ENCODE data around the gene PCED1B. TPM values are rescaled to one million over a fixed set of nuclear protein-coding genes. Genes with fewer than 3 reads are reported as not detected.

PCED1B gene
- total RNA-seq, 2 donors from 2014 or later: 0.87 to 46.9 TPM

DNA sequence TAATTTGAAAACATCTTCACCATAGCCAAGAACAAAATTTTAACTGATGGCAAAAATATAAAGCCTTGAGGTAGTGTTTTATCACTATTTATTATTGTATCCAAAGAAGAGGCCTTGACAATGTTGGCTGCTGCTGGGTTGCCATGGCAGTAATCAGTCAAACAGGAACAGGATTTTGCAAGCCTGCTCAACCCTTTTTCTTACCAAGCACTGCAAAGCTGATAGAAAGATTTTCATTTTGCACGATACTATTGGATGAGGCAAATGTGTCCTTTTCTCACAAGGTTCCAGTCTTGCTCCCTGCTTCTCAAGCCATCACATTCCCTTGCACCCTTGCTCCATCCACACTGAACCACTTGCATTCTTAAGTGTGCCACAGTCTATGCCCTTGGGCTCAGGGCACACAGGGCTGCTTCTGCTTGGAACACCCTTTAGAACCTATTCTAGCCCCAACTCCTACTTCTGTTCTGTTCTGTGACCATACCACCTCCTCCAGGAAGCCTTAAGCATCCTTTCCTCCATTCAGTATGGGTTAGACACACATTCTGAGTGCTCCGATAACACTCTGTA lies 76.8 kb downstream of the PCED1B start:
- Histone ChIP-seq H3K4me1 (replicated peaks) (no peaks in the 10 kb centered on the region), H3K27me3 (replicated peaks; ENCODE audit: insufficient read depth) (no peaks in the 10 kb centered on the region), H3K4me3 (no peak overlapping the region), H3K9me3 (no peaks in the 10 kb centered on the region), H3K36me3 (no peaks in the 10 kb centered on the region), H3K27ac (no peak overlapping the region)
- TF ChIP-seq POLR2AphosphoS5 (IDR thresholded peaks at IDR 0.05) (no peak), POLR2A (IDR thresholded peaks at IDR 0.05) (no peak)
- TF ChIP-seq, protein P1, sequence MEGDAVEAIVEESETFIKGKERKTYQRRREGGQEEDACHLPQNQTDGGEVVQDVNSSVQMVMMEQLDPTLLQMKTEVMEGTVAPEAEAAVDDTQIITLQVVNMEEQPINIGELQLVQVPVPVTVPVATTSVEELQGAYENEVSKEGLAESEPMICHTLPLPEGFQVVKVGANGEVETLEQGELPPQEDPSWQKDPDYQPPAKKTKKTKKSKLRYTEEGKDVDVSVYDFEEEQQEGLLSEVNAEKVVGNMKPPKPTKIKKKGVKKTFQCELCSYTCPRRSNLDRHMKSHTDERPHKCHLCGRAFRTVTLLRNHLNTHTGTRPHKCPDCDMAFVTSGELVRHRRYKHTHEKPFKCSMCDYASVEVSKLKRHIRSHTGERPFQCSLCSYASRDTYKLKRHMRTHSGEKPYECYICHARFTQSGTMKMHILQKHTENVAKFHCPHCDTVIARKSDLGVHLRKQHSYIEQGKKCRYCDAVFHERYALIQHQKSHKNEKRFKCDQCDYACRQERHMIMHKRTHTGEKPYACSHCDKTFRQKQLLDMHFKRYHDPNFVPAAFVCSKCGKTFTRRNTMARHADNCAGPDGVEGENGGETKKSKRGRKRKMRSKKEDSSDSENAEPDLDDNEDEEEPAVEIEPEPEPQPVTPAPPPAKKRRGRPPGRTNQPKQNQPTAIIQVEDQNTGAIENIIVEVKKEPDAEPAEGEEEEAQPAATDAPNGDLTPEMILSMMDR (IDR thresholded peaks at IDR 0.05): no peak
- WGBS: 64% methylated on average over 2 of the region's 2 CpGs
- DNase-seq (ENCODE audit: low spot score): no peak
- intact Hi-C loops (cut with DNase I): no loop called here

- Histone ChIP-seq H3K27me3 (replicated peaks; ENCODE audit: insufficient read depth) (no peaks in the 10 kb centered on the region), H3K4me1 (replicated peaks) (no peaks in the 10 kb centered on the region), H3K4me3 (no peak overlapping the region), H3K27ac (no peak overlapping the region), H3K36me3 (no peaks in the 10 kb centered on the region), H3K9me3 (no peaks in the 10 kb centered on the region)
- 95% methylated on average over 1 of the region's 1 CpG for WGBS
- no peak for DNase-seq (ENCODE audit: low spot score)
- no peak for TF ChIP-seq POLR2AphosphoS5 (IDR thresholded peaks at IDR 0.05)
- TF ChIP-seq POLR2A (IDR thresholded peaks at IDR 0.05): no peak
- TF ChIP-seq, protein P1 (IDR thresholded peaks at IDR 0.05): no peak
- intact Hi-C loops (cut with DNase I): no loop called here
These were observed 79.4 kb downstream of the PCED1B start for GRCh38 chr12:47158792-47159191.

DNA sequence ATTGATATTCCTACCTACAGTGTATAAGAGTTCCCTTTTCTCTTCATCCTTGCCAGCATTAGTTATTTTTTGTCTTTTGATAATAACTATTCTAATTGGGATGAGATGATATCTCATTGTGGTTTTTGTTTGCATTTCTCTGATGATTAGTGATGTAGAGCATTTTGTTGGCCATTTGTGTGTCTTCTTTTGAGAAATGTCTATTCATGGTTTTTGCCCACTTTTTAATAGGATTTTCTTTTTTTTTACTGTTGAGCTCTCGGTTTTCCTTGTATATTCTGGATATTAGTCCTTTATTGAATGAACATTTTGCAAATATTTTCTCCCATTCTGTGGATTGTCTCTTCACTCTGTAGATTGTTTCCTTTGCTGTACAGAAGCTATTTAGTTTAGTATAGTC lies 79.9 kb downstream of the PCED1B start:
- 100% methylated on average over 1 of the region's 1 CpG for WGBS
- TF ChIP-seq POLR2AphosphoS5 (IDR thresholded peaks at IDR 0.05): no peak
- no peak for TF ChIP-seq POLR2A (IDR thresholded peaks at IDR 0.05)
- TF ChIP-seq, protein P1 (IDR thresholded peaks at IDR 0.05): no peak

DNA sequence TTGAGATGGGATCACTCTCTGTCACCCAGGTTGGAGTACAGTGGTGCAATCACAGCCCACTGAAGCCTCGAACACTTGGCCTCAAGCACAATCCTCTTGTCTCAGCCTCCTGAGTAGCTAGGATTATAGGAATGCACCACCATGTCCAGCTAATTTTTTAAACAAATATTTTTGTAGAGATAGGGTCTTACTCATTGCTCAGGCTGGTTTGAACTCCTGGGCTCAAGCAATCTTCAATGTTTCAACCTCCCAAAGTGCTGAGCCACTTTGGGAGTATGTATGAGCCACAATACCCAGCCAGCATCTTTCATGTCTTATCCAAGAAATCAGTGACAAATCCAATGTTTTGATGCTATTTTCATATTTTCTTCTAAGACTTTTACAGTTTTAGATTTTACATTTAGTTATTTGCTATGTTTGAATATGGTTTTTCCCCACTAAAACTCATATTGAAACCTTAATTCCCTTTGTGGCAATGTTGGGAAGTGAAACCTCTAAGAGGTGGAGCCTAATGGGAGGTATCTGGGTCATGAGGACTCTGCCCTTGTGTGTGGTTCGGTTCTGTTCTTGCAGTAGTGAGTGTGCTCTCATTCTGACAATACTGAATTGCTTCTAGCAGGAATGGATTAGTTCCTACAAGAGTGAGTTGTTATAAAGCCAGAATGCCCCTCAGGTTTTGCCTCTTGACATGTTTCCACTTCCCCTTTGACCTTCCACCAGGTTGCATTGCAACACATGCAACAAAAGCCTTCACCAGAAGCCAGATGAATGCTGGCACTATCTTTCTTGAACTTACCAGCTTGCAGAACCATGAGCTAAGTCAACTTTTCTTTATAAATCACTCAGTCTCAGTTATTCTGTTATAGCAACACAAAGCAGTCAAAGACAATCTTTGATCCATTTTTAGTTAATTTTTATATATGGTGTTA lies 81.2 kb downstream of the PCED1B start:
- no peaks in the 10 kb centered on the region for H3K36me3 ChIP-seq
- intact Hi-C loops (cut with DNase I): no loop called here
- no peak overlapping the region for H3K27ac ChIP-seq
- WGBS: 98% methylated on average over 2 of the region's 2 CpGs
- no peaks in the 10 kb centered on the region for H3K27me3 ChIP-seq (replicated peaks; ENCODE audit: insufficient read depth)
- no peaks in the 10 kb centered on the region for H3K9me3 ChIP-seq
- DNase-seq (ENCODE audit: low spot score): no peak
- H3K4me1 ChIP-seq (replicated peaks): no peaks in the 10 kb centered on the region
- TF ChIP-seq, protein P1 (IDR thresholded peaks at IDR 0.05): no peak
- TF ChIP-seq POLR2AphosphoS5 (IDR thresholded peaks at IDR 0.05) (no peak), POLR2A (IDR thresholded peaks at IDR 0.05) (no peak)
- H3K4me3 ChIP-seq: no peak overlapping the region

More for the DNA sequence above, 79.9 kb downstream of the PCED1B start:
- Histone ChIP-seq H3K27me3 (replicated peaks; ENCODE audit: insufficient read depth) (no peaks in the 10 kb centered on the region), H3K36me3 (no peaks in the 10 kb centered on the region), H3K4me1 (replicated peaks) (no peaks in the 10 kb centered on the region), H3K27ac (no peak overlapping the region), H3K9me3 (no peaks in the 10 kb centered on the region), H3K4me3 (no peak overlapping the region)
- no peak for DNase-seq (ENCODE audit: low spot score)
- intact Hi-C loops (cut with DNase I): no loop called here
